GM13977 (cell line): ENCODE results near the gene PRIMPOL.

Experiments used
- DNase-seq: peaks from one replicate; pipeline ENCODE4 v3.0.0; 2012; ENCODE audit warnings: low spot score
- CTCF ChIP-seq: IDR thresholded peaks from 2 replicates; pipeline ENCODE4 v1.5.1; 2012; ENCODE audit warnings: mild to moderate bottlenecking, control low read depth; ENCODE audit not compliant: insufficient read depth; ENCODE audit errors: extremely low read depth, missing control alignments
- in situ Hi-C: fragments of 300-500 bp; cut with MboI; formaldehyde crosslinking; loops from one replicate; pipeline ENCODE4 v1.12.0; 2022; ENCODE audit warnings: low sequenced_read_pairs, low pct_unique_long_range_greater_than_20kb, mixed read lengths, inconsistent platforms; ENCODE audit not compliant: unreplicated experiment

PRIMPOL gene

GRCh38 chr4:184643731-184644130, 5.8 kb upstream of the PRIMPOL start:
- no peak for DNase-seq
- no peak for TF ChIP-seq CTCF
- in situ Hi-C loops = no loop called here

GRCh38 chr4:184644553-184645307, 4.8 kb upstream of the PRIMPOL start:
- DNase-seq = no peak
- TF ChIP-seq CTCF = no peak
- in situ Hi-C loops = no loop called here

GRCh38 chr4:184645904-184646610, 3.5 kb upstream of the PRIMPOL start:
- in situ Hi-C loops = no loop called here
- TF ChIP-seq CTCF = no peak
- no peak for DNase-seq

- DNase-seq = no peak
- no peak for TF ChIP-seq CTCF
- in situ Hi-C loops = no loop called here
Measured at GRCh38 chr4:184647266-184648053, 2.1 kb upstream of the PRIMPOL start.

- TF ChIP-seq CTCF = no peak
- in situ Hi-C loops = no loop called here
- no peak for DNase-seq
Measured at GRCh38 chr4:184648054-184648312, 1.6 kb upstream of the PRIMPOL start.

GRCh38 chr4:184648313-184649025, 1.1 kb upstream of the PRIMPOL start:
- in situ Hi-C loops = no loop called here
- DNase-seq = peak; percentile 32
- no peak for TF ChIP-seq CTCF
